ENCODE data around the gene NSG2. TPM values are rescaled to one million over a fixed set of nuclear protein-coding genes. Genes with fewer than 3 reads are reported as not detected.

NSG2 gene
- total RNA-seq, 1 experiment from 2014 or later = not detected

DNA sequence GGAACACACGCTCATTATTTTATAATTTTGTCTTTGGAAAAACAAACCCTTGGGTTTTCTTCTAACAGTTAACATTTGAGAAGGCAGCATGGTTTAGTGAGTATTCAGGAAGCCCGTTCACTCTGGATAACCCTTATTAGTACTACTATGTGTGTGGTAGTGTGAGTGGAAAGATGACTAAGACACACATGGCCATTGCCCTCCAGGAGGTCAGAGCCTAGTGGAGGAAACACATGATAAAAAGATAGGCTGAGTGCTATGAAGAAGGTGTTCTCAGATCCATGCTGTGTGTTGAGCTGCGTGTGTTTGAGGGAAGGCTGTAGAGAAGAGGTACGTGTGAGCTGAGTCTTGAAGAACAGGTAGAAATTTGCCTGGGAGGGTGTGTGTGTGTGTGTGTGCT lies 48.2 kb upstream of the NSG2 start:
- no peak overlapping the region for H2BK5ac ChIP-seq (ENCODE audit: insufficient read length, low read length)
- no peaks in the 10 kb centered on the region; the same call in 1 of the 2 replicates for H3K4me1 ChIP-seq (ENCODE audit: insufficient read depth, low read length)
- TF ChIP-seq, protein P1, sequence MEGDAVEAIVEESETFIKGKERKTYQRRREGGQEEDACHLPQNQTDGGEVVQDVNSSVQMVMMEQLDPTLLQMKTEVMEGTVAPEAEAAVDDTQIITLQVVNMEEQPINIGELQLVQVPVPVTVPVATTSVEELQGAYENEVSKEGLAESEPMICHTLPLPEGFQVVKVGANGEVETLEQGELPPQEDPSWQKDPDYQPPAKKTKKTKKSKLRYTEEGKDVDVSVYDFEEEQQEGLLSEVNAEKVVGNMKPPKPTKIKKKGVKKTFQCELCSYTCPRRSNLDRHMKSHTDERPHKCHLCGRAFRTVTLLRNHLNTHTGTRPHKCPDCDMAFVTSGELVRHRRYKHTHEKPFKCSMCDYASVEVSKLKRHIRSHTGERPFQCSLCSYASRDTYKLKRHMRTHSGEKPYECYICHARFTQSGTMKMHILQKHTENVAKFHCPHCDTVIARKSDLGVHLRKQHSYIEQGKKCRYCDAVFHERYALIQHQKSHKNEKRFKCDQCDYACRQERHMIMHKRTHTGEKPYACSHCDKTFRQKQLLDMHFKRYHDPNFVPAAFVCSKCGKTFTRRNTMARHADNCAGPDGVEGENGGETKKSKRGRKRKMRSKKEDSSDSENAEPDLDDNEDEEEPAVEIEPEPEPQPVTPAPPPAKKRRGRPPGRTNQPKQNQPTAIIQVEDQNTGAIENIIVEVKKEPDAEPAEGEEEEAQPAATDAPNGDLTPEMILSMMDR (conservative IDR thresholded peaks at IDR 0.05) = no peak
- H3K79me2 ChIP-seq (ENCODE audit: insufficient read depth, low read length) = no peaks in the 10 kb centered on the region
- no peaks in the 10 kb centered on the region for H3K9me3 ChIP-seq (ENCODE audit: control insufficient read depth, low read depth, low read length)
- H3T11ph ChIP-seq (ENCODE audit: low read length) = no peak overlapping the region
- Mint-ChIP-seq H3K27ac (no peak overlapping the region), H3K9me3 (no peaks in the 10 kb centered on the region), H3K27me3 (ENCODE audit: low read depth) (peaks cover 14% of the 10 kb centered on the region), H3K4me3 (no peak overlapping the region), H3K4me1 (peaks cover 0 to 6% of the 10 kb centered on the region in 2 experiments; a peak in 2 of 4 replicates), H3K36me3 (ENCODE audit: insufficient read depth in 1 of 3, low read depth in 3 of 3) (no peaks in the 10 kb centered on the region)
- no peaks in the 10 kb centered on the region for H4K20me1 ChIP-seq (ENCODE audit: control insufficient read depth, insufficient read depth, insufficient read length)
- no peak overlapping the region for H3K14ac ChIP-seq (ENCODE audit: insufficient read depth, low read length)
- no peak overlapping the region for H2BK20ac ChIP-seq (ENCODE audit: low read depth, low read length, poor library complexity, severe bottlenecking)
- H3K23ac ChIP-seq (ENCODE audit: insufficient read length, low read depth, low read length) = no peak overlapping the region
- DNase-seq = no peak
- H3K56ac ChIP-seq (ENCODE audit: insufficient read length, low read depth, low read length) = no peak overlapping the region
- no peak overlapping the region for H2BK120ac ChIP-seq (ENCODE audit: low read depth, low read length, poor library complexity, severe bottlenecking)
- no peaks in the 10 kb centered on the region for H3K79me1 ChIP-seq (ENCODE audit: insufficient read depth, low read depth, low read length, poor library complexity, severe bottlenecking)
- no peak overlapping the region for H4K91ac ChIP-seq (ENCODE audit: insufficient read length, low read depth, low read length)
- H3K27me3 ChIP-seq (ENCODE audit: insufficient read depth, low read length) = no peaks in the 10 kb centered on the region; the same call in 1 of the 2 replicates
- no peak overlapping the region for H3K18ac ChIP-seq (ENCODE audit: insufficient read length, low read depth, low read length)
- H2AK5ac ChIP-seq (ENCODE audit: insufficient read length, low read length) = peak overlapping the region; percentile 65
- no peak overlapping the region for H2BK15ac ChIP-seq (ENCODE audit: low read depth, low read length)
- no peak overlapping the region for H2AFZ ChIP-seq (ENCODE audit: low read length)
- no CpG with 5 or more reads among the region's 4 CpGs for WGBS (ENCODE audit: extremely low coverage, insufficient read length, low lambda C conversion rate)
- no peak overlapping the region for H2BK12ac ChIP-seq (ENCODE audit: insufficient read length, low read depth, low read length)
- no peak overlapping the region for H4K5ac ChIP-seq (ENCODE audit: insufficient read length, low read depth, low read length)
- no peak overlapping the region for H3K9ac ChIP-seq (ENCODE audit: extremely low read depth, insufficient read length, low read length)
- H4K8ac ChIP-seq (replicated peaks; ENCODE audit: insufficient read length, low read depth, low read length) = no peak overlapping the region
- H3K27ac ChIP-seq (ENCODE audit: insufficient read length, low read depth, low read length) = no peak overlapping the region
- no peak overlapping the region for H3K4me2 ChIP-seq (ENCODE audit: insufficient read depth, insufficient read length, low read length)
- H3K4ac ChIP-seq (ENCODE audit: low read depth, low read length) = no peak overlapping the region
- no peaks in the 10 kb centered on the region for H3K23me2 ChIP-seq (ENCODE audit: insufficient read length, low read depth, low read length, poor library complexity, severe bottlenecking)
